B cell (primary cell): ENCODE measurements around the gene CAPN6.

Experiments used
- CTCF ChIP-seq: fragments of 200-600 bp; IDR thresholded peaks from one replicate; pipeline ENCODE4 v1.8.0; 2022; ENCODE audit warnings: antibody characterized with exemption, mild to moderate bottlenecking
- EZH2 ChIP-seq: IDR thresholded peaks from 2 replicates; pipeline ENCODE4 v1.6.1; 2012; ENCODE audit warnings: borderline replicate concordance, low read depth, mild to moderate bottlenecking, moderate library complexity, low read length; ENCODE audit not compliant: insufficient read depth, poor library complexity, severe bottlenecking

- TF ChIP-seq CTCF (no peak), EZH2 (no peak)
Measured at GRCh38 chrX:111199505-111199904, 70.8 kb downstream of the CAPN6 start.
